ENCODE measurements around the gene NNT. TPM values are rescaled to one million over a fixed set of nuclear protein-coding genes. Genes with fewer than 3 reads are reported as not detected.

NNT gene
- total and polyA plus RNA-seq, 2 experiments from 2014 or later = 55.3 to 102 TPM

GRCh38 chr5:43603344-43604217, 601 bp downstream of the NNT start:
- WGBS (ENCODE audit: low lambda C conversion rate, missing lambda C conversion rate) = 15% methylated on average over 46 of the region's 49 CpGs
- no peaks in the 10 kb centered on the region for H3K36me3 ChIP-seq (replicated peaks; ENCODE audit: insufficient read depth, low read depth)
- H3K79me2 ChIP-seq = peaks cover 71% of the 10 kb centered on the region
- H3K9me3 ChIP-seq (ENCODE audit: low read depth) = no peaks in the 10 kb centered on the region
- no peaks in the 10 kb centered on the region for H3K27me3 ChIP-seq
- no peak for TF ChIP-seq EZH2phosphoT487 (IDR thresholded peaks at IDR 0.05; ENCODE audit: low read depth, severe bottlenecking, unreplicated experiment)
- no peak for TF ChIP-seq CTCF (IDR thresholded peaks at IDR 0.05; ENCODE audit: poor library complexity)
- no peak for TF ChIP-seq EZH2 (IDR thresholded peaks at IDR 0.05; ENCODE audit: borderline replicate concordance)
- H3K9me2 ChIP-seq (replicated peaks; ENCODE audit: insufficient read depth) = no peaks in the 10 kb centered on the region
- H3K4me3 ChIP-seq = peak overlapping the region; percentile 79
- peak overlapping the region; percentile 87 for H3K27ac ChIP-seq
- H3K4me2 ChIP-seq = peak overlapping the region; percentile 82
- H2AFZ ChIP-seq = peak overlapping the region; percentile 88
- peak; percentile 52 for DNase-seq (ENCODE audit: low spot score)
- H3K4me1 ChIP-seq (ENCODE audit: insufficient read depth) = peaks cover 10% of the 10 kb centered on the region
- H4K20me1 ChIP-seq (ENCODE audit: insufficient read depth, poor library complexity, severe bottlenecking) = no peaks in the 10 kb centered on the region

GRCh38 chr5:43604699-43605098, 1.7 kb downstream of the NNT start:
- H3K79me2 ChIP-seq = peaks cover 65% of the 10 kb centered on the region
- H3K9me2 ChIP-seq (replicated peaks; ENCODE audit: insufficient read depth) = no peaks in the 10 kb centered on the region
- no peaks in the 10 kb centered on the region for H4K20me1 ChIP-seq (ENCODE audit: insufficient read depth, poor library complexity, severe bottlenecking)
- H2AFZ ChIP-seq = no peak overlapping the region
- H3K27me3 ChIP-seq = no peaks in the 10 kb centered on the region
- peaks cover 10% of the 10 kb centered on the region for H3K4me1 ChIP-seq (ENCODE audit: insufficient read depth)
- H3K9me3 ChIP-seq (ENCODE audit: low read depth) = no peaks in the 10 kb centered on the region
- H3K36me3 ChIP-seq (replicated peaks; ENCODE audit: insufficient read depth, low read depth) = no peaks in the 10 kb centered on the region
- no peak overlapping the region for H3K27ac ChIP-seq
- H3K4me3 ChIP-seq = no peak overlapping the region
- no peak for DNase-seq (ENCODE audit: low spot score)
- TF ChIP-seq EZH2 (IDR thresholded peaks at IDR 0.05; ENCODE audit: borderline replicate concordance) (no peak), CTCF (IDR thresholded peaks at IDR 0.05; ENCODE audit: poor library complexity) (no peak), EZH2phosphoT487 (IDR thresholded peaks at IDR 0.05; ENCODE audit: low read depth, severe bottlenecking, unreplicated experiment) (no peak)
- H3K4me2 ChIP-seq = peak overlapping the region; percentile 82
- 97% methylated on average over 4 of the region's 4 CpGs for WGBS (ENCODE audit: low lambda C conversion rate, missing lambda C conversion rate)

- 94% methylated on average over 3 of the region's 3 CpGs for WGBS (ENCODE audit: low lambda C conversion rate, missing lambda C conversion rate)
- H4K20me1 ChIP-seq (ENCODE audit: insufficient read depth, poor library complexity, severe bottlenecking) = no peaks in the 10 kb centered on the region
- no peaks in the 10 kb centered on the region for H3K9me2 ChIP-seq (replicated peaks; ENCODE audit: insufficient read depth)
- no peak overlapping the region for H3K4me2 ChIP-seq
- no peaks in the 10 kb centered on the region for H3K9me3 ChIP-seq (ENCODE audit: low read depth)
- no peak overlapping the region for H3K4me3 ChIP-seq
- no peak overlapping the region for H2AFZ ChIP-seq
- peaks cover 53% of the 10 kb centered on the region for H3K79me2 ChIP-seq
- no peaks in the 10 kb centered on the region for H3K27me3 ChIP-seq
- H3K36me3 ChIP-seq (replicated peaks; ENCODE audit: insufficient read depth, low read depth) = no peaks in the 10 kb centered on the region
- no peak for DNase-seq (ENCODE audit: low spot score)
- no peak overlapping the region for H3K27ac ChIP-seq
- peaks cover 7% of the 10 kb centered on the region for H3K4me1 ChIP-seq (ENCODE audit: insufficient read depth)
- no peak for TF ChIP-seq EZH2 (IDR thresholded peaks at IDR 0.05; ENCODE audit: borderline replicate concordance)
- TF ChIP-seq CTCF (IDR thresholded peaks at IDR 0.05; ENCODE audit: poor library complexity) = no peak
- no peak for TF ChIP-seq EZH2phosphoT487 (IDR thresholded peaks at IDR 0.05; ENCODE audit: low read depth, severe bottlenecking, unreplicated experiment)
Observed at GRCh38 chr5:43606351-43606750, 3.4 kb downstream of the NNT start.
